Neural crest cell (in vitro differentiated cells): ENCODE measurements around the gene CGNL1. TPM values are rescaled to one million over a fixed set of nuclear protein-coding genes. Genes with fewer than 3 reads are reported as not detected.
A peak's percentile ranks its signal among the peaks of the same experiment; 100 is the strongest.

Experiments used
- DNase-seq: peaks from one replicate; pipeline ENCODE4 v3.0.0; 2021; ENCODE audit warnings: low read depth, mixed read lengths, low spot score
- H3K27ac Mint-ChIP-seq: one replicate; pipeline ENCODE4 v1.8.0; 2021; ENCODE audit warnings: mild to moderate bottlenecking, mixed read lengths; ENCODE audit not compliant: unreplicated experiment
- H3K27me3 Mint-ChIP-seq: 2 replicates; pipeline ENCODE4 v1.8.0; 2021; ENCODE audit warnings: low read depth, mild to moderate bottlenecking, mixed read lengths
- H3K36me3 Mint-ChIP-seq: 2 replicates; pipeline ENCODE4 v1.8.0; 2021; ENCODE audit warnings: low read depth, mild to moderate bottlenecking, mixed read lengths
- H3K4me1 Mint-ChIP-seq: 2 replicates; pipeline ENCODE4 v1.8.0; 2021; ENCODE audit warnings: mixed read lengths
- H3K4me3 Mint-ChIP-seq: one replicate; pipeline ENCODE4 v1.8.0; 2021; ENCODE audit warnings: mild to moderate bottlenecking, mixed read lengths
- H3K9me3 Mint-ChIP-seq: 2 replicates; pipeline ENCODE4 v1.8.0; 2021; ENCODE audit warnings: mixed read lengths
- long read RNA-seq: library from polyadenylated mRNA; unstranded; transcript quantifications from one replicate; pipeline ENCODE4 v2.0.0, GENCODE V29; 2020
- total RNA-seq: library from RNA; stranded (reverse); gene quantifications from 2 replicates; pipeline ENCODE4 v1.2.1, GENCODE V29; 2021
- TF ChIP-seq, protein P1 (sequence below): fragments of 200-600 bp; sonication (generic); conservative IDR thresholded peaks from 2 replicates; pipeline ENCODE4 v1.5.0; 2021; ENCODE audit warnings: antibody characterized with exemption, mild to moderate bottlenecking

The CGNL1 gene, protein sequence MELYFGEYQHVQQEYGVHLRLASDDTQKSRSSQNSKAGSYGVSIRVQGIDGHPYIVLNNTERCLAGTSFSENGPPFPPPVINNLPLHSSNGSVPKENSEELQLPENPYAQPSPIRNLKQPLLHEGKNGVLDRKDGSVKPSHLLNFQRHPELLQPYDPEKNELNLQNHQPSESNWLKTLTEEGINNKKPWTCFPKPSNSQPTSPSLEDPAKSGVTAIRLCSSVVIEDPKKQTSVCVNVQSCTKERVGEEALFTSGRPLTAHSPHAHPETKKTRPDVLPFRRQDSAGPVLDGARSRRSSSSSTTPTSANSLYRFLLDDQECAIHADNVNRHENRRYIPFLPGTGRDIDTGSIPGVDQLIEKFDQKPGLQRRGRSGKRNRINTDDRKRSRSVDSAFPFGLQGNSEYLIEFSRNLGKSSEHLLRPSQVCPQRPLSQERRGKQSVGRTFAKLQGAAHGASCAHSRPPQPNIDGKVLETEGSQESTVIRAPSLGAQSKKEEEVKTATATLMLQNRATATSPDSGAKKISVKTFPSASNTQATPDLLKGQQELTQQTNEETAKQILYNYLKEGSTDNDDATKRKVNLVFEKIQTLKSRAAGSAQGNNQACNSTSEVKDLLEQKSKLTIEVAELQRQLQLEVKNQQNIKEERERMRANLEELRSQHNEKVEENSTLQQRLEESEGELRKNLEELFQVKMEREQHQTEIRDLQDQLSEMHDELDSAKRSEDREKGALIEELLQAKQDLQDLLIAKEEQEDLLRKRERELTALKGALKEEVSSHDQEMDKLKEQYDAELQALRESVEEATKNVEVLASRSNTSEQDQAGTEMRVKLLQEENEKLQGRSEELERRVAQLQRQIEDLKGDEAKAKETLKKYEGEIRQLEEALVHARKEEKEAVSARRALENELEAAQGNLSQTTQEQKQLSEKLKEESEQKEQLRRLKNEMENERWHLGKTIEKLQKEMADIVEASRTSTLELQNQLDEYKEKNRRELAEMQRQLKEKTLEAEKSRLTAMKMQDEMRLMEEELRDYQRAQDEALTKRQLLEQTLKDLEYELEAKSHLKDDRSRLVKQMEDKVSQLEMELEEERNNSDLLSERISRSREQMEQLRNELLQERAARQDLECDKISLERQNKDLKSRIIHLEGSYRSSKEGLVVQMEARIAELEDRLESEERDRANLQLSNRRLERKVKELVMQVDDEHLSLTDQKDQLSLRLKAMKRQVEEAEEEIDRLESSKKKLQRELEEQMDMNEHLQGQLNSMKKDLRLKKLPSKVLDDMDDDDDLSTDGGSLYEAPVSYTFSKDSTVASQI
- 1.2 and 1.3 TPM in 2 replicates for total RNA-seq
- long read RNA-seq, partial matches to known transcripts: 3 of 3 reads
- long read RNA-seq, other reads (novel, unspliced or antisense): 0 of 3 reads

DNA sequence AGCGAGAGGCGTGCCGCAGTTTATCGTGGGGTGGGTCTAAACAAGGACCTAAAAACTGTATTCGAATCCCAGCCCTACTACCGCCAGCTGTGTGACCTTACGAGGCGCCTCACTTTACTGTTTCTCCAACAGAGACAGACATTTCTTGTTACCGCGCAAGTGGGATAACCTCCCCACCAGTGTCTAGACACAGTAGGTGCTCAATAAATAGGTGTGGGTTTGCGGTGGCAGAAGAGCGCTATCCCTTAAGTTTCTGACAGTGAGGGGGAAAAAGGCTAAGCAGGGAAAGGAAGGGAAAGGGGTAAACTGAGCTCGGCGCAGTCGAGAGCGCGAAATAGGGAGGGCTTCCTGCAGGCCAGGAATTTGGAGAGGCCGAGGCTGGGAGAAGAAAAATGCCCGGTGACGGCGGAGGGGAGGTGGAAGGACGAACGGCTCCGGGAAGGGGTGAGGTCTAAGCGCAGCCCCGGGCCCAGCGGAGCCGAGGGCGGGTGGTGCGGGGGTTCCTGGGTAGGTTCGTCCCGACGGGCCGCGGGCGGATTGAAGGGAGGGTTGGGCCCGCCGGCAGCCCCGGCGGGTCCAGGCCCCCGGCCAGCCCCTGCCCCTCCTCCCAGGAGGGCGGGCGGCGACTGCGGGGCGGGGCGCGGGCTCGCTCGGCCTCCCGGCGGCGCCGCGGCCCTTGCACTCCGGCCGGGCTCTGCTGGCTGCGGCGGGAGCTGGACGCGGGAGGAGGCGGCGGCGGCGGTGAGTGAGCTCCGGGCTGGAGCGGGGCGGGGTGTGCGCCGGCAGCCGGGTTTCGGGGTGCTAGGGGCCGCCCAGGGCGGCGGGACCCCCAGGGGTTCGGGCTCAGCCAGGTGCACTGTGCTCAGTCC, at the start of gene CGNL1:
CGNL1 (plus strand) TSS at position 679 of the 869 bp plus-strand sequence. CDS start 61,495 bp downstream, outside the sequence.
- TF ChIP-seq, protein P1, sequence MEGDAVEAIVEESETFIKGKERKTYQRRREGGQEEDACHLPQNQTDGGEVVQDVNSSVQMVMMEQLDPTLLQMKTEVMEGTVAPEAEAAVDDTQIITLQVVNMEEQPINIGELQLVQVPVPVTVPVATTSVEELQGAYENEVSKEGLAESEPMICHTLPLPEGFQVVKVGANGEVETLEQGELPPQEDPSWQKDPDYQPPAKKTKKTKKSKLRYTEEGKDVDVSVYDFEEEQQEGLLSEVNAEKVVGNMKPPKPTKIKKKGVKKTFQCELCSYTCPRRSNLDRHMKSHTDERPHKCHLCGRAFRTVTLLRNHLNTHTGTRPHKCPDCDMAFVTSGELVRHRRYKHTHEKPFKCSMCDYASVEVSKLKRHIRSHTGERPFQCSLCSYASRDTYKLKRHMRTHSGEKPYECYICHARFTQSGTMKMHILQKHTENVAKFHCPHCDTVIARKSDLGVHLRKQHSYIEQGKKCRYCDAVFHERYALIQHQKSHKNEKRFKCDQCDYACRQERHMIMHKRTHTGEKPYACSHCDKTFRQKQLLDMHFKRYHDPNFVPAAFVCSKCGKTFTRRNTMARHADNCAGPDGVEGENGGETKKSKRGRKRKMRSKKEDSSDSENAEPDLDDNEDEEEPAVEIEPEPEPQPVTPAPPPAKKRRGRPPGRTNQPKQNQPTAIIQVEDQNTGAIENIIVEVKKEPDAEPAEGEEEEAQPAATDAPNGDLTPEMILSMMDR: no peak
- DNase-seq: peak; percentile 40
- no peaks in the 10 kb centered on the region for H3K9me3 Mint-ChIP-seq
- no peak within 1 kb of the TSS for H3K27ac Mint-ChIP-seq
- no peaks in the 10 kb centered on the region for H3K36me3 Mint-ChIP-seq
- peaks cover 13% of the 10 kb centered on the region for H3K4me1 Mint-ChIP-seq
- peak within 1 kb of the TSS; percentile 88 for H3K4me3 Mint-ChIP-seq
- H3K27me3 Mint-ChIP-seq: peaks cover 55% of the 10 kb centered on the region

DNA sequence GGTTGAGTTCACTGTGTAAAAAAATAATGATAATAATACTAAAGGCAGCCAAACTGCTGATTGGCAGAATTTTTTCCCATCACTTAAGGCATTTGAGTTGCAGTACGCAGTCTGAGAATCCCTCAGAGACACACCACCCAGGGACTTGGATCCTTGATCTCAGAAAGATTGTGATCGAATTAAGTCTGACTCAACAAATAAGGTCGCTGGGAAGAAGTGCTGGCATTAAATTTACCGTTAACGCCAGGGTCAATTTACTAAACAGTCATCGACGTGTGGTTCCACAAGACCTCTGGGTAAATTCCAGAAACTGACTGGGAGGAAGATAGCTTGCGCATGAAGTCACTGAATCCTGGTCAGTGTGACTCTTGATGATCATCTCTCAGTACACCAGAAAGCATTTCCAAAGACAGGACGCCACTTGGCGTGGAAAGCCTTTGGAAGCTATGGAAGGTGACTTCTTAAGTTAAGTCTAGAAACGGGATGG, 48.3 kb upstream of the CGNL1 start:
- no peaks in the 10 kb centered on the region for H3K27me3 Mint-ChIP-seq
- H3K9me3 Mint-ChIP-seq: no peaks in the 10 kb centered on the region
- no peak overlapping the region for H3K27ac Mint-ChIP-seq
- TF ChIP-seq, protein P1: no peak
- H3K4me1 Mint-ChIP-seq: peaks cover 9% of the 10 kb centered on the region
- no peak for DNase-seq
- H3K36me3 Mint-ChIP-seq: no peaks in the 10 kb centered on the region
- no peak overlapping the region for H3K4me3 Mint-ChIP-seq

DNA sequence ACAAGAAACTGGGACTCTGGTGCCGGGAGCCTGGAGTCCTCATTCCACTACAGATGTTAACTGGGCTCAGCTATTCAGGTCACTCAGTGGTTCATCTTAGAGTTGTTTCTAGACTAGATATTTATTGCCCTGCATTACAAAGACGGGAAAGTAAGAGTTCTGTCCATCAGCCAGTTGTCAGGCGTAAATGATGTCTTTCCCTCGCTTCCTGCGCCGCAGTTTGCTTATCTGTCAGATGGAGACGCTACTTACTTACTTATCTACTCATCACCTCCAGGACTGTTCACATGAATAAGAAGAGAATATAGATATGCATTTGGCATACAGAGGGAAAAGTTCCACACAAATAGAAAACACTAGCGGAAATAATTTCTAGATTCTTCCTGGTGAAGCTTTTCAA, 47.8 kb upstream of the CGNL1 start:
- H3K27ac Mint-ChIP-seq: no peak overlapping the region
- no peaks in the 10 kb centered on the region for H3K36me3 Mint-ChIP-seq

DNA sequence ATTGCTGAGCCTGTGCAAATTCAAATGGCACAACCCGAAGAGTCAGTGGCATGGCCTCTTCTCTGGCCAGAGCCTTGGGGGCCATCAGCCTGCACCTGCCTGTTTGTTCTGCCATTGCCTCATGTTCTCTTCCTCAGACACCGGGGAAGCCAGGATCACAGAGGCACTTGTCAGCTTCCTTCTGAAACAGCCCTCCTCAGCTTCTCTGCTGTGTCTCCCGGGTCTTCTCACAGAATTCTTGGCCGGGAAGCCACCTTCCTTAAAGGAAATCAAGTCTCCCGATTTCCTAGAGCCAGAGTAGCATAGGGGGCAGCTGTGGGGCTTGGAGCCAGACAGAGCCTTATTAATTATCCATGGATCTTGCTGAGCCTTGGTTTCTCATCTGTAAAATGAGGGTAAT, 47.4 kb upstream of the CGNL1 start:
- H3K27ac Mint-ChIP-seq: no peak overlapping the region
- H3K4me3 Mint-ChIP-seq: no peak overlapping the region
- peaks cover 5% of the 10 kb centered on the region for H3K4me1 Mint-ChIP-seq
- no peaks in the 10 kb centered on the region for H3K9me3 Mint-ChIP-seq
- no peak for DNase-seq
- H3K27me3 Mint-ChIP-seq: no peaks in the 10 kb centered on the region
- TF ChIP-seq, protein P1: no peak
- no peaks in the 10 kb centered on the region for H3K36me3 Mint-ChIP-seq

More for the DNA sequence above, 47.8 kb upstream of the CGNL1 start:
- DNase-seq: no peak
- Mint-ChIP-seq H3K9me3 (no peaks in the 10 kb centered on the region), H3K4me1 (peaks cover 9% of the 10 kb centered on the region), H3K4me3 (no peak overlapping the region), H3K27me3 (no peaks in the 10 kb centered on the region)
- TF ChIP-seq, protein P1: no peak
